Small intestine (tissue), 7 donors: ENCODE measurements around the gene RXFP3. TPM values are rescaled to one million over a fixed set of nuclear protein-coding genes. Genes with fewer than 3 reads are reported as not detected.
"Not testable (repeated sequence)": the region's sequence is repeated elsewhere in the genome, so short reads cannot be mapped to it uniquely, and the experiment has no call there.

Experiments
- DNase-seq, 2 donors: peaks; one replicate each; pipeline versions ENCODE4 v3.0.0 to v3.0.0-alpha.2; 2013
- FAIRE-seq: peaks from 2 replicates; lab custom pipeline; 2012; peaks lifted over from hg19 to GRCh38; lab: Jason Lieb, UNC
- H3K27ac ChIP-seq, 3 donors: one replicate each; pipeline ENCODE4 v1.5.1; 2013; ENCODE audit warnings: low read length in 2 of 3, mild to moderate bottlenecking in 2 of 3, control low read depth in 1 of 3, inconsistent platforms in 1 of 3, low read depth in 1 of 3, moderate library complexity in 1 of 3
- H3K27me3 ChIP-seq, 3 donors: one replicate each; pipeline ENCODE4 v1.6.1; 2013; ENCODE audit warnings: low read length in 3 of 3, inconsistent platforms in 1 of 3; ENCODE audit not compliant: control insufficient read depth in 3 of 3, insufficient read depth in 3 of 3
- H3K36me3 ChIP-seq, 3 donors: one replicate each; pipeline ENCODE4 v1.6.1; 2013; ENCODE audit warnings: low read length in 3 of 3, inconsistent platforms in 1 of 3, low read depth in 1 of 3, mild to moderate bottlenecking in 1 of 3, moderate library complexity in 1 of 3; ENCODE audit not compliant: control insufficient read depth in 3 of 3, insufficient read depth in 2 of 3
- H3K4me1 ChIP-seq, 3 donors: one replicate each; pipeline ENCODE4 v1.6.1; 2013; ENCODE audit warnings: low read length in 2 of 3, inconsistent platforms in 1 of 3, low read depth in 1 of 3, mild to moderate bottlenecking in 1 of 3, moderate library complexity in 1 of 3; ENCODE audit not compliant: control insufficient read depth in 3 of 3, insufficient read depth in 2 of 3
- H3K4me3 ChIP-seq, 3 donors: one replicate each; pipeline ENCODE4 v1.5.1; 2013; ENCODE audit warnings: low read length in 3 of 3, control low read depth in 1 of 3, inconsistent platforms in 1 of 3, low read depth in 1 of 3, mild to moderate bottlenecking in 1 of 3, moderate library complexity in 1 of 3
- H3K9me3 ChIP-seq, 2 donors: one replicate each; pipeline ENCODE4 v1.6.1; 2013; ENCODE audit warnings: low read depth in 1 of 2, low read length in 1 of 2; ENCODE audit not compliant: control insufficient read depth in 2 of 2, insufficient read depth in 1 of 2
- WGBS, 3 donors: extraction: QIAGEN DNeasy Blood & Tissue Kit; methylation state at CpG; one replicate each; pipeline ENCODE4 v1.1.7; 2013; 5-methylcytosine and 5-hydroxymethylcytosine counted together
- polyA plus RNA-seq, 4 donors: library from polyadenylated mRNA; stranded (reverse) in 3 of 4; unstranded in 1 of 4; fragments of 200-250 nt in 3 of 4; fragments of 120-200 nt in 1 of 4; gene quantifications; one replicate each; pipeline versions ENCODE4 v1.2.1 to v1.2.3, GENCODE V29; 2013
- donor health status: healthy with polysubstance abuse.
- donor health status: control.
- donor health status: control.
- donor health status: Bipolar disorder and iron deficiency.
- donor health status: healthy.

RXFP3 gene
- polyA plus RNA-seq, 4 donors: 0.03 TPM; not detected in 3

- DNase-seq (no peak), FAIRE-seq (no peak)
- peaks cover 0 to 73% (median 37%) of the 10 kb centered on the region in 3 donors for H3K27me3 ChIP-seq
- H3K9me3 ChIP-seq: no peaks in the 10 kb centered on the region
- no peaks in the 10 kb centered on the region for H3K36me3 ChIP-seq
- no peak overlapping the region for H3K4me3 ChIP-seq
- 25 to 47% (median 38%) methylated on average over 14 of the region's 14 CpGs for WGBS, 3 donors
- H3K27ac ChIP-seq: no peak overlapping the region
- peaks cover 0 to 3% (median 0%) of the 10 kb centered on the region in 3 donors for H3K4me1 ChIP-seq
These were observed 2.3 kb downstream of the RXFP3 start for GRCh38 chr5:33938507-33938796.

- no peak for FAIRE-seq
- 14 to 61% (median 36%) methylated on average over 15 of the region's 15 CpGs for WGBS, 3 donors
These were observed 2.7 kb downstream of the RXFP3 start for GRCh38 chr5:33938881-33939280.

GRCh38 chr5:33939556-33940262 lies 3.5 kb downstream of the RXFP3 start:
- Histone ChIP-seq H3K36me3 (no peaks in the 10 kb centered on the region), H3K9me3 (no peaks in the 10 kb centered on the region), H3K4me3 (no peak overlapping the region), H3K4me1 (peaks cover 0 to 3% (median 0%) of the 10 kb centered on the region in 3 donors), H3K27ac (no peak overlapping the region), H3K27me3 (peaks cover 0 to 75% (median 41%) of the 10 kb centered on the region in 3 donors)
- no peak for FAIRE-seq
- WGBS, 3 donors: 77 to 81% (median 77%) methylated on average over 8 of the region's 8 CpGs
- DNase-seq: no peak

More at GRCh38 chr5:33938881-33939280, 2.7 kb downstream of the RXFP3 start:
- H3K9me3 ChIP-seq: no peaks in the 10 kb centered on the region
- DNase-seq: no peak
- peaks cover 0 to 73% (median 37%) of the 10 kb centered on the region in 3 donors for H3K27me3 ChIP-seq
- H3K4me1 ChIP-seq: peaks cover 0 to 3% (median 0%) of the 10 kb centered on the region in 3 donors
- no peak overlapping the region for H3K27ac ChIP-seq
- no peaks in the 10 kb centered on the region for H3K36me3 ChIP-seq
- H3K4me3 ChIP-seq: no peak overlapping the region

DNA sequence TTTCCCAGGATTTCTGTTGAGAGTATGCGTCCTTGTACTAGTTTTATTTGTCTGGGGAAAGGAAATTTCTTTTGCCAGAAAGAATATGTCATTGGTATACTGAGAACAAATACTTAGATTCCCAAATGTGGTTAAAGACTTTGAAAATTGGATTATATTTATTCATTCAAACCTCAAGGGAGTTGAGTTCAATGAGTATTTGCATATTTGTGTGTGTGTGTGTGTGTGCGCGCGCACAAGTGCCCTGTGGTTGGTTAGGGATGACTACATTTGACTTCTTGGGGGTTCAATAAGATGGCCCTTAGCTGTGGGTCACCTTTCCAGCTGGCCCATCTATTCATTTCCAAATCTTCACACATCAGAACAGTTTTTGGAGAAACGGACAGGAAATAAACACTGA lies 4.9 kb downstream of the RXFP3 start:
- Histone ChIP-seq H3K36me3 (no peaks in the 10 kb centered on the region), H3K4me1 (peaks cover 0 to 3% (median 0%) of the 10 kb centered on the region in 3 donors), H3K9me3 (no peaks in the 10 kb centered on the region), H3K4me3 (no peak overlapping the region), H3K27ac (no peak overlapping the region), H3K27me3 (peaks cover 0 to 70% (median 41%) of the 10 kb centered on the region in 3 donors)
- FAIRE-seq (no peak), DNase-seq (no peak)
- WGBS, 3 donors: 76 to 88% (median 88%) methylated on average over 5 of the region's 5 CpGs

DNA sequence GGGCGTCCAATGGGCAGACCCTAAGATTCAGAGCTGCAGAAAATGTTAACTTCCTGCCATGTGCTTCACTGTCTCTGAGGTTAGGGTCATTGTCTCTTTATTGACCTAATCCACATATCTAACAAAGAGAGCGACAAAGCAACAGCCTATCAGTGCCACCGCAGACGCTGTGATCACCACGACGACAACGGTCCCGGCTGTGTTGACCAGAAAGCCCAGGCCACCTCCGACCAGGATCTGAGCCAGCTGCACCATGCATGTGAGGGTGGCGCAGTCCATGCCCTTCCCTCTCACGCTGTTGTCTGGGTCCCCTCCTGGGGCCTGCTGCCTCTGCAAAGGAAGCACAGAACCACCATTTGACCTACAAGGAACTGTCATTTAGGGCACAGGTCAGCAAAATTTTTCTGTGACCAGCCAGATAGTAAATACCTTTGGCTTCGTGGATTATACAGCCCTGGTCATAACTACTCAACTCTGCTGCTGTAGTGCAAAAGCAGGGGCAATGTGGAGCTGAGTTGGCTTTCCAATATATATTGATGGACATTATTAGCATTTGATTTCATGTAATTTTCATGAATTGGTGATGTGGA lies 8.5 kb downstream of the RXFP3 start:
- DNase-seq (no peak), FAIRE-seq (no peak)
- H3K27ac ChIP-seq: no peak overlapping the region
- peaks cover 0 to 40% (median 18%) of the 10 kb centered on the region in 3 donors for H3K27me3 ChIP-seq
- H3K4me1 ChIP-seq: no peaks in the 10 kb centered on the region
- H3K36me3 ChIP-seq: no peaks in the 10 kb centered on the region
- no peaks in the 10 kb centered on the region for H3K9me3 ChIP-seq
- WGBS, 3 donors: 59 to 72% (median 68%) methylated on average over 12 of the region's 12 CpGs
- no peak overlapping the region for H3K4me3 ChIP-seq

GRCh38 chr5:33952175-33952574 lies 16.0 kb downstream of the RXFP3 start:
- not testable (repeated sequence) for H3K4me1 ChIP-seq, DNase-seq, FAIRE-seq, H3K27ac ChIP-seq, H3K27me3 ChIP-seq, H3K4me3 ChIP-seq, H3K9me3 ChIP-seq, H3K36me3 ChIP-seq
- 76 to 96% (median 94%) methylated on average over 4 to 5 of the region's 5 CpGs for WGBS, 3 donors

DNA sequence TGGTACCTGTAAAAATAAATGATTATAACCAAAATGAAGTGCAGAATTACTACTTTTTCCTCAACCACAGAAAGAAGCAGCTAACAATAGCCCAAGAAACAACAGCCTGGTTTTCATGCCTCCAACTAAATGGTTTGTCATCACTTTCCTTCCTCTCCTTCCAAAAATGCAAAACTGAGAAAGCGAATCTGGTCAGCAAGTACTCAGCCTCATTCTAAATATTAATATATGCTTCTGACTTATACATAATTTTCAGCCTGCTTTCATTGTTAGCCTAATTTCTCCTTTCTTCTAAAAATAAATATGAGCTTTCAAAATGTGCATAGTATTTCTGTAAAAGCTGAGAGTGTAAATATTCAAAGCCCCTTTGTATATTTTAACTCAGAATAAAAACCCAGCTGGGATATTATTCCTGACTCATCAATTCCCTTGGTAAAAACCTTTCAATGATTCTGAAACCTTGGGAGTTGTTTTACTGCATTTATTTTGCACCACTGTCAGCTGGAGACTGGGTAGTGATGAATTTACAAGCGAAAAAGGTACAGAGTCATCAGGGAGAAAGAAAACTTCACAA lies 21.5 kb downstream of the RXFP3 start:
- peaks cover 0 to 3% (median 0%) of the 10 kb centered on the region in 3 donors for H3K27me3 ChIP-seq
- DNase-seq (no peak), FAIRE-seq (no peak)
- no peak overlapping the region for H3K27ac ChIP-seq
- 67 to 75% (median 73%) methylated on average over 2 of the region's 2 CpGs for WGBS, 3 donors
- H3K9me3 ChIP-seq: no peaks in the 10 kb centered on the region
- H3K36me3 ChIP-seq: no peaks in the 10 kb centered on the region
- H3K4me1 ChIP-seq: no peaks in the 10 kb centered on the region
- H3K4me3 ChIP-seq: no peak overlapping the region

DNA sequence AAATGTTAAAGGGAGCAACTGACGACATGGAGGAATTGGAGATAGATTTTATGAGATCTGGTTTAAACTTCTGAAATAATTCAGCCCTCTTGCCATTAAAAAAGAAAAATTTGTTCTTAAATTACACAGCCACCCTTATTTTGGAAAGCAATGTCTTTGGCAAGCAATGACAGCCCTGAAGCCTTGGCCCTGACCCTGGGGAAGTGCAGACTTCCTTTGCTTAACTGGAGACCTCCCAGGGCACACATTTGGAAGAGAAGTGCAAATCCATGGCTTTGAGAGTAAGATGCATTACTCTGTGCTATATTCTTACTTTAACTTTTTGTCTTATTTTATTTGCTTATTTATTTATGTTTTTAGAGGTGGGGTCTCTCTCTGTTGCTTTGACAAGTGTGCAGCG lies 22.0 kb downstream of the RXFP3 start:
- Histone ChIP-seq H3K27me3 (peaks cover 0 to 3% (median 0%) of the 10 kb centered on the region in 3 donors), H3K4me1 (no peaks in the 10 kb centered on the region), H3K4me3 (no peak overlapping the region), H3K27ac (no peak overlapping the region), H3K36me3 (no peaks in the 10 kb centered on the region), H3K9me3 (no peaks in the 10 kb centered on the region)
- WGBS, 3 donors: 67 to 73% (median 72%) methylated on average over 2 of the region's 2 CpGs
- DNase-seq (no peak), FAIRE-seq (no peak)
